ENCODE data around the gene ZNF789. TPM values are rescaled to one million over a fixed set of nuclear protein-coding genes. Genes with fewer than 3 reads are reported as not detected.

The ZNF789 gene
- total RNA-seq, 1 experiment from 2014 or later, result 15.1 TPM

- H2BK120ac ChIP-seq (ENCODE audit: low read depth, low read length, poor library complexity, severe bottlenecking), result no peak overlapping the region
- no peak overlapping the region for H2BK12ac ChIP-seq (ENCODE audit: insufficient read length, low read depth, low read length)
- no peak overlapping the region for H3K18ac ChIP-seq (ENCODE audit: insufficient read length, low read depth, low read length)
- H3K4me1 ChIP-seq (ENCODE audit: insufficient read depth, low read length), result peaks cover 4% of the 10 kb centered on the region; the same call in 1 of the 2 replicates
- no peaks in the 10 kb centered on the region for H4K20me1 ChIP-seq (ENCODE audit: control insufficient read depth, insufficient read depth, insufficient read length)
- no peak overlapping the region for H3K4ac ChIP-seq (ENCODE audit: low read depth, low read length)
- H3K27me3 Mint-ChIP-seq (ENCODE audit: low read depth), result no peaks in the 10 kb centered on the region
- H3K79me1 ChIP-seq (ENCODE audit: insufficient read depth, low read depth, low read length, poor library complexity, severe bottlenecking), result no peaks in the 10 kb centered on the region
- peaks cover 13% of the 10 kb centered on the region for H3K9me3 ChIP-seq (ENCODE audit: control insufficient read depth, low read depth, low read length)
- no peak overlapping the region for H3K23ac ChIP-seq (ENCODE audit: insufficient read length, low read depth, low read length)
- H3T11ph ChIP-seq (ENCODE audit: low read length), result no peak overlapping the region
- H4K5ac ChIP-seq (ENCODE audit: insufficient read length, low read depth, low read length), result no peak overlapping the region
- H2AFZ ChIP-seq (ENCODE audit: low read length), result no peak overlapping the region
- no peak overlapping the region for H2BK5ac ChIP-seq (ENCODE audit: insufficient read length, low read length)
- no peak for DNase-seq
- no peak overlapping the region for H3K9ac ChIP-seq (ENCODE audit: extremely low read depth, insufficient read length, low read length)
- H3K14ac ChIP-seq (ENCODE audit: insufficient read depth, low read length), result no peak overlapping the region
- no peak overlapping the region for H4K91ac ChIP-seq (ENCODE audit: insufficient read length, low read depth, low read length)
- H3K4me1 Mint-ChIP-seq, result peaks cover 12% of the 10 kb centered on the region in 2 experiments
- H3K9me3 Mint-ChIP-seq, result peaks cover 27 to 30% of the 10 kb centered on the region in 2 experiments
- H3K27ac Mint-ChIP-seq, result no peak overlapping the region
- TF ChIP-seq, protein P1, sequence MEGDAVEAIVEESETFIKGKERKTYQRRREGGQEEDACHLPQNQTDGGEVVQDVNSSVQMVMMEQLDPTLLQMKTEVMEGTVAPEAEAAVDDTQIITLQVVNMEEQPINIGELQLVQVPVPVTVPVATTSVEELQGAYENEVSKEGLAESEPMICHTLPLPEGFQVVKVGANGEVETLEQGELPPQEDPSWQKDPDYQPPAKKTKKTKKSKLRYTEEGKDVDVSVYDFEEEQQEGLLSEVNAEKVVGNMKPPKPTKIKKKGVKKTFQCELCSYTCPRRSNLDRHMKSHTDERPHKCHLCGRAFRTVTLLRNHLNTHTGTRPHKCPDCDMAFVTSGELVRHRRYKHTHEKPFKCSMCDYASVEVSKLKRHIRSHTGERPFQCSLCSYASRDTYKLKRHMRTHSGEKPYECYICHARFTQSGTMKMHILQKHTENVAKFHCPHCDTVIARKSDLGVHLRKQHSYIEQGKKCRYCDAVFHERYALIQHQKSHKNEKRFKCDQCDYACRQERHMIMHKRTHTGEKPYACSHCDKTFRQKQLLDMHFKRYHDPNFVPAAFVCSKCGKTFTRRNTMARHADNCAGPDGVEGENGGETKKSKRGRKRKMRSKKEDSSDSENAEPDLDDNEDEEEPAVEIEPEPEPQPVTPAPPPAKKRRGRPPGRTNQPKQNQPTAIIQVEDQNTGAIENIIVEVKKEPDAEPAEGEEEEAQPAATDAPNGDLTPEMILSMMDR (conservative IDR thresholded peaks at IDR 0.05), result no peak
- H2BK20ac ChIP-seq (ENCODE audit: low read depth, low read length, poor library complexity, severe bottlenecking), result no peak overlapping the region
- H3K27me3 ChIP-seq (ENCODE audit: insufficient read depth, low read length), result no peaks in the 10 kb centered on the region
- H3K4me3 Mint-ChIP-seq, result no peak overlapping the region
- peaks cover 13% of the 10 kb centered on the region for H3K79me2 ChIP-seq (ENCODE audit: insufficient read depth, low read length)
- peaks cover 3% of the 10 kb centered on the region for H3K23me2 ChIP-seq (ENCODE audit: insufficient read length, low read depth, low read length, poor library complexity, severe bottlenecking)
- no CpG with 5 or more reads among the region's 6 CpGs for WGBS (ENCODE audit: extremely low coverage, insufficient read length, low lambda C conversion rate)
- no peak overlapping the region for H2BK15ac ChIP-seq (ENCODE audit: low read depth, low read length)
- no peak overlapping the region for H2AK5ac ChIP-seq (ENCODE audit: insufficient read length, low read length)
- H3K27ac ChIP-seq (ENCODE audit: insufficient read length, low read depth, low read length), result no peak overlapping the region
- no peak overlapping the region for H3K4me2 ChIP-seq (ENCODE audit: insufficient read depth, insufficient read length, low read length)
- H4K8ac ChIP-seq (replicated peaks; ENCODE audit: insufficient read length, low read depth, low read length), result no peak overlapping the region
- H3K56ac ChIP-seq (ENCODE audit: insufficient read length, low read depth, low read length), result no peak overlapping the region
- H3K36me3 Mint-ChIP-seq (ENCODE audit: insufficient read depth in 1 of 3, low read depth in 3 of 3), result peaks cover 52 to 57% (median 52%) of the 10 kb centered on the region in 3 experiments
These were observed 21.1 kb downstream of the ZNF789 start for GRCh38 chr7:99493823-99494222.

All from H9 (cell line).